ENCODE data around the gene BBS5.

The BBS5 gene

GRCh38 chr2:169495310-169495928 is 16.1 kb downstream of the BBS5 start:
- TF ChIP-seq EZH2phosphoT487 (conservative IDR thresholded peaks at IDR 0.05; ENCODE audit: low read length) (no peak), CTCF (IDR thresholded peaks at IDR 0.05; ENCODE audit: insufficient read depth, low read length, poor library complexity, severe bottlenecking) (no peak)
- Histone ChIP-seq H3K27me3 (ENCODE audit: low read length) (no peaks in the 10 kb centered on the region), H3K9ac (ENCODE audit: low read length) (no peak overlapping the region), H3K4me2 (ENCODE audit: low read depth, low read length, poor library complexity, severe bottlenecking) (no peak overlapping the region), H2AFZ (ENCODE audit: low read depth, low read length, severe bottlenecking) (no peak overlapping the region), H4K20me1 (ENCODE audit: low read depth, low read length) (no peaks in the 10 kb centered on the region), H3K79me2 (ENCODE audit: insufficient read depth, low read length) (no peaks in the 10 kb centered on the region), H3F3A (ENCODE audit: insufficient read depth) (no peaks in the 10 kb centered on the region), H3K36me3 (ENCODE audit: low read length) (no peaks in the 10 kb centered on the region), H3K9me2 (replicated peaks; ENCODE audit: insufficient read depth, low read length) (no peaks in the 10 kb centered on the region), H3K27ac (ENCODE audit: low read depth, low read length) (no peak overlapping the region), H3K9me3 (ENCODE audit: insufficient read depth, low read length) (no peaks in the 10 kb centered on the region), H3K4me3 (ENCODE audit: insufficient read depth, low read length, poor library complexity, severe bottlenecking) (no peak overlapping the region)

GRCh38 chr2:169504651-169505050 is 25.4 kb downstream of the BBS5 start:
- H3F3A ChIP-seq (ENCODE audit: insufficient read depth) = no peaks in the 10 kb centered on the region
- no peaks in the 10 kb centered on the region for H3K79me2 ChIP-seq (ENCODE audit: insufficient read depth, low read length)
- H2AFZ ChIP-seq (ENCODE audit: low read depth, low read length, severe bottlenecking) = no peak overlapping the region
- H4K20me1 ChIP-seq (ENCODE audit: low read depth, low read length) = no peaks in the 10 kb centered on the region
- H3K27me3 ChIP-seq (ENCODE audit: low read length) = no peaks in the 10 kb centered on the region
- H3K4me2 ChIP-seq (ENCODE audit: low read depth, low read length, poor library complexity, severe bottlenecking) = no peak overlapping the region
- H3K36me3 ChIP-seq (ENCODE audit: low read length) = no peaks in the 10 kb centered on the region; the same call in 1 of the 2 replicates
- no peak overlapping the region for H3K9ac ChIP-seq (ENCODE audit: low read length)
- no peak overlapping the region for H3K4me3 ChIP-seq (ENCODE audit: insufficient read depth, low read length, poor library complexity, severe bottlenecking)
- TF ChIP-seq CTCF (IDR thresholded peaks at IDR 0.05; ENCODE audit: insufficient read depth, low read length, poor library complexity, severe bottlenecking) = no peak
- TF ChIP-seq EZH2phosphoT487 (conservative IDR thresholded peaks at IDR 0.05; ENCODE audit: low read length) = no peak
- no peaks in the 10 kb centered on the region for H3K9me3 ChIP-seq (ENCODE audit: insufficient read depth, low read length)
- H3K9me2 ChIP-seq (replicated peaks; ENCODE audit: insufficient read depth, low read length) = no peaks in the 10 kb centered on the region
- no peak overlapping the region for H3K27ac ChIP-seq (ENCODE audit: low read depth, low read length)

- Histone ChIP-seq H3K4me3 (ENCODE audit: insufficient read depth, low read length, poor library complexity, severe bottlenecking) (no peak overlapping the region), H3K4me2 (ENCODE audit: low read depth, low read length, poor library complexity, severe bottlenecking) (no peak overlapping the region), H3K9me3 (ENCODE audit: insufficient read depth, low read length) (no peaks in the 10 kb centered on the region), H3K27me3 (ENCODE audit: low read length) (no peaks in the 10 kb centered on the region), H3K27ac (ENCODE audit: low read depth, low read length) (no peak overlapping the region), H2AFZ (ENCODE audit: low read depth, low read length, severe bottlenecking) (no peak overlapping the region), H3K9ac (ENCODE audit: low read length) (no peak overlapping the region), H3K9me2 (replicated peaks; ENCODE audit: insufficient read depth, low read length) (no peaks in the 10 kb centered on the region), H4K20me1 (ENCODE audit: low read depth, low read length) (no peaks in the 10 kb centered on the region), H3K36me3 (ENCODE audit: low read length) (no peaks in the 10 kb centered on the region; the same call in 1 of the 2 replicates), H3K79me2 (ENCODE audit: insufficient read depth, low read length) (no peaks in the 10 kb centered on the region), H3F3A (ENCODE audit: insufficient read depth) (no peaks in the 10 kb centered on the region)
- no peak for TF ChIP-seq EZH2phosphoT487 (conservative IDR thresholded peaks at IDR 0.05; ENCODE audit: low read length)
- TF ChIP-seq CTCF (IDR thresholded peaks at IDR 0.05; ENCODE audit: insufficient read depth, low read length, poor library complexity, severe bottlenecking) = no peak
These were observed 28.4 kb downstream of the BBS5 start for GRCh38 chr2:169507698-169508097.

Measured in SU-DHL-6 (cell line).